Mesodermal cell (in vitro differentiated cells): ENCODE data around the gene TBCK. TPM values are rescaled to one million over a fixed set of nuclear protein-coding genes. Genes with fewer than 3 reads are reported as not detected.
A peak's percentile ranks its signal among the peaks of the same experiment; 100 is the strongest.

Experiments used
- H3K27ac ChIP-seq: 2 replicates; pipeline ENCODE4 v1.7.0; 2013; ENCODE audit warnings: mild to moderate bottlenecking, low read depth, low read length, moderate library complexity; ENCODE audit not compliant: severe bottlenecking
- H3K36me3 ChIP-seq: 2 replicates; pipeline ENCODE4 v1.7.1; 2013; ENCODE audit warnings: mild to moderate bottlenecking, low read length, moderate library complexity; ENCODE audit not compliant: control insufficient read depth, insufficient read depth
- H3K4me1 ChIP-seq: one replicate; pipeline ENCODE4 v1.7.1; 2013; ENCODE audit warnings: mild to moderate bottlenecking, low read length; ENCODE audit not compliant: insufficient read depth, control insufficient read depth, poor library complexity, severe bottlenecking
- H3K4me3 ChIP-seq: 2 replicates; pipeline ENCODE4 v1.7.0; 2013; ENCODE audit warnings: low read length, control low read depth, mild to moderate bottlenecking; ENCODE audit not compliant: insufficient read depth, poor library complexity, severe bottlenecking; ENCODE audit errors: extremely low read depth
- H3K9me3 ChIP-seq: 2 replicates; pipeline ENCODE4 v1.7.1; 2013; ENCODE audit warnings: mild to moderate bottlenecking, low read length, moderate library complexity; ENCODE audit not compliant: control insufficient read depth
- WGBS, 2 experiments: methylation state at CpG; one replicate each; pipeline ENCODE4 v1.1.5; 2013; ENCODE audit warnings: missing lambda C conversion rate in 2 of 2; ENCODE audit not compliant: insufficient coverage in 2 of 2; 5-methylcytosine and 5-hydroxymethylcytosine counted together
- polyA plus RNA-seq, 2 experiments: library from polyadenylated mRNA; stranded (reverse); fragments of 50-300 nt; gene quantifications; one replicate each; pipeline ENCODE4 v1.2.3, GENCODE V29; 2013

Gene TBCK
- polyA plus RNA-seq (2013, experiment 1 of 2): 26.5 TPM
- 25.3 TPM for polyA plus RNA-seq (2013, experiment 2 of 2)

DNA sequence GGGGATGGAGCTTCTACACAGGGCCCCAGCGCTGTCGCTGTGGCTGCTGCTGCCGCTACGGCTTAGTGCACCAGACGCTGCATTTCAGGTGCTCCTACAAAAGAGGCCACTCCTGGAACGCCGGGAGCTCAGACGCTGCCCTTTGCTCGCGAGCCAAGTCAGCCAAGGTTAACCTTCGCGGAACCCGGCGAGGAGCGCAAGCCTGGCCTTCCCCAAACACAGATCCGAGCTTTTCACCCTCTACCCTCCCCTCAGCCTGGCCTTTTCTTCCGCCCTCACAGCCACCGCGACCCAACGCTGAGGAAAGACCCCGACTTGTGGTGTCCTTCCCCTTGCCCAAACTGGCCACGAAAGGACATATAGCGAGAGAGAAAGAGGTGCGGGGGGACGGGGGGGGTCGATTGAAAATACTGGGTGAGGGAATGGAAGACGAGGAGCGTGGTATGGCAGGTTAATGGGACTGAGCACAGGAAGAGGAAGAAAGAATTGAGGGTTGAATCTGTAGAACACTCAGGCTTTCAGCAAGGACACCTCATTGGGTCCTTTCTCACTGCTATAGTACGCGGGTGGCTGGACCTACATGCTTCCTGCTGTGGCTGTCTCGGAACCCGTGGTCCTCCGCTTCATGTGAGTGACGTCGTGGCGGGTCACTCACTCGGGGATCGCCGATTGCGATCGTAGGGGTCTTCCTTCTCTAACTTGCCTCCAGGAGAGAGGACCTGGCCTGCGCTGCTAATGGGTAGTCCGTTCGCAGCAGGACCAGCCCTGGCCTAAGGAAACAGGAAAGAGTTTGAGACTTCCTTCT, at the start of gene TBCK, which contains the start of gene AIMP1:
TSS of gene TBCK (minus strand) at position 242 of the 805 bp plus-strand sequence. CDS start 7,249 bp downstream, outside the sequence.
TSS of gene AIMP1 (plus strand) at position 583 of the 805 bp plus-strand sequence. CDS start 8,460 bp downstream, outside the sequence.
- peak within 1 kb of the TSS; percentile 100 for H3K27ac ChIP-seq
- peak within 1 kb of the TSS; percentile 81 for H3K4me3 ChIP-seq
- 0% methylated on average over 29 to 37 of the region's 44 CpGs for WGBS, 2 experiments
- peaks cover 11% of the 10 kb centered on the region for H3K36me3 ChIP-seq
- H3K9me3 ChIP-seq: peaks cover 7% of the 10 kb centered on the region
- no peaks in the 10 kb centered on the region for H3K4me1 ChIP-seq

DNA sequence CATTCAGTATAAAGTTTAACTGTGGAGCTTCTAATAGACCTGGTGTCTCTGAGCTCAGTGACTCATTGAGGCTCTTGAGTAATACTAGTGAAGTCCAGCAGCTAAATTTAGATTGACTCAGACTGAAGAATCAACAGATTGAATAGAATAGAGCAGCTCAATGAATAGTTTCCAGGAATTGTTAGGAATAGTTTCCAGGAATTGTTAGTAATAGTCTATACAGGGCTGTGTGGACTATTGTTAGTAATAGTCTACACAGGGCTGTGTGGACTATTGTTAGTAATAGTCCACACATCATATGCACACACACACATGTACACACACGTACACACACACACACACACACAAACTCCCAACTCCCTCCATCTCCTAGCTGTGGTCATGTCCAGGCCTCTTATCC, 49.6 kb upstream of the TBCK start:
- WGBS, 2 experiments: no CpG with 5 or more reads among the region's 1 CpG
- peak overlapping the region; percentile 75 for H3K27ac ChIP-seq
- no peaks in the 10 kb centered on the region for H3K36me3 ChIP-seq
- peaks cover 22% of the 10 kb centered on the region for H3K4me1 ChIP-seq
- no peaks in the 10 kb centered on the region for H3K9me3 ChIP-seq
- no peak overlapping the region for H3K4me3 ChIP-seq

DNA sequence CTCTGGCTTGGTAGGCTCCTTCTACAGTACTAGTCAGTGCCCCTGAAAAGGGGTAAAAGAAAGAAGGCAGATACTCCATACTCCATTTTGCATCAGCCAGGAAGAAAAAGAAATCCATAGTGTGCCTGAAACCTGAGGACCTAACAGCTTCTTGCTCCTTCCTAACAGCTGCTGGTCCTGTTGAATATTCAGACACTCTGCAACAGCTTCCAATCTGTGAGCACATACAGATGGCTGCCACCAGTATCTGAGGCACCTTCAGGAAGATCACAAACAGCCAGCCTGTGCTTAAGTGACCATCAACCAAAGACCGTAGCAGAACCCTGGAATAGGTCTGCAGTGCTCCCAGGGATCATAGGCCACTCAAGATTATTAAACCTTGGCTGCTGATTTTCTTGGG, 48.3 kb upstream of the TBCK start:
- no peaks in the 10 kb centered on the region for H3K9me3 ChIP-seq
- no peak overlapping the region for H3K27ac ChIP-seq
- H3K36me3 ChIP-seq: no peaks in the 10 kb centered on the region
- WGBS, 2 experiments: 86 to 88% methylated on average over 1 of the region's 1 CpG
- H3K4me3 ChIP-seq: no peak overlapping the region
- H3K4me1 ChIP-seq: peaks cover 22% of the 10 kb centered on the region

DNA sequence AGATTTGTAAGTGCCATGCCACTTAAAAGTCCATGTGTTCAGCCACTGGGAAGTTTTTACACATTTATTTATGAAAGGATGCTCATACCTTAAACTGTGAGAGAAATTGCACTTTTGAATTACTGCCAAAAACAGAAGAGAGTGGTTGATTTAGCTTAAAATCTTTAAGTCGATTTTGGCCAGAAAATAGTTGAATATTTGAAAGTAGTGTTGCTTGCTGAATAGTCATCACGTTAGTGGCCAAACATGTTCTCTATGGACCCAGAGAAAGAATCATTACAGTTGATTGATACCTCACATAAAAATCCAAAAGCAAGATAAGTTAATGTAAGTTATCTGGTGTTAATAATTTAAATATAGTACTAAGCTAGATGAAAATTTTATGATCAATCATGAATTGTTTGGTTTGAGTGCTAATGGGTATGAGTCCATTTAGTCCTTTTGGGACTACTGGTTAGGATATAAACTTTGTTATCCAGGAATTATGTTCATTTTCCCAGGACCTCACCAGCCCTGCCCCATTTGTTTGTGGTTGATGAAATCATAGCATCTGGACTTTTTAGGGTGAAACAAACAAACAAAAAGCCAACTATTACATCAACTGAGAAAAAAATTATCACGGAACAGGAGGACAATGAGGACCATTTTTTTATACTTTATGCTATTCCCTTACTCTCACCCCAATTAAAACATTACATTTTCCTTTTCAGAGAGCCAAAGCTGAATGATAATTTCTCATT, 46.2 kb upstream of the TBCK start:
- H3K27ac ChIP-seq: no peak overlapping the region
- peaks cover 20% of the 10 kb centered on the region for H3K4me1 ChIP-seq
- H3K9me3 ChIP-seq: no peaks in the 10 kb centered on the region
- H3K36me3 ChIP-seq: no peaks in the 10 kb centered on the region
- WGBS, 2 experiments: 89 to 100% methylated on average over 1 to 2 of the region's 3 CpGs
- H3K4me3 ChIP-seq: no peak overlapping the region

GRCh38 chr4:106358899-106359298, 42.9 kb upstream of the TBCK start:
- no peak overlapping the region for H3K4me3 ChIP-seq
- no CpG with 5 or more reads among the region's 1 CpG for WGBS, 2 experiments
- H3K9me3 ChIP-seq: no peaks in the 10 kb centered on the region
- H3K27ac ChIP-seq: no peak overlapping the region
- H3K4me1 ChIP-seq: no peaks in the 10 kb centered on the region
- H3K36me3 ChIP-seq: no peaks in the 10 kb centered on the region

DNA sequence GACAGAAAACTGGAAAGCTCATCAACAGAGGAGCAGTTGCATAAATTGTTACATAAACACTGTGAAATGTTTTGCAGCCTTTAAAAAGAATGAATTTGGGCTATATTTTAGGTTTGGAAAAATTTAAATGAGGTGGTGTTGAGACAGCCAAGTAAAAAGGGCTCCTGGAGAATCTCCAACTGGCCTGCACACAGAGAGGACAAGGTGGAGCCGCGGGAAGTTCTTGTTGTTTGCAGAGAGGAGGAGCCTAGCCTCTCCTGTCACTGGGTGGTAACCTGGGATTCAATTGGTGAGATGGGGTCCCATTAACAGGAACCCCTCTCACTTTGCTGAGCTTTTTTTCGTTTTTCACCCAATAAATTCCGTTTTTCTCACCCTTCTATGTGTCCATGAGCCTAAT, 39.2 kb upstream of the TBCK start:
- no peaks in the 10 kb centered on the region for H3K4me1 ChIP-seq
- H3K9me3 ChIP-seq: no peaks in the 10 kb centered on the region
- H3K4me3 ChIP-seq: no peak overlapping the region
- H3K27ac ChIP-seq: no peak overlapping the region
- no peaks in the 10 kb centered on the region for H3K36me3 ChIP-seq
- 60 to 73% methylated on average over 2 to 3 of the region's 4 CpGs for WGBS, 2 experiments

- no peaks in the 10 kb centered on the region for H3K4me1 ChIP-seq
- peaks cover under 1% of the 10 kb centered on the region for H3K36me3 ChIP-seq
- H3K27ac ChIP-seq: no peak overlapping the region
- no peaks in the 10 kb centered on the region for H3K9me3 ChIP-seq
- WGBS, 2 experiments: 100% methylated on average over 1 of the region's 1 CpG
- H3K4me3 ChIP-seq: no peak overlapping the region
Measured at GRCh38 chr4:106353786-106354185, 37.8 kb upstream of the TBCK start.

GRCh38 chr4:106351016-106351415, 35.0 kb upstream of the TBCK start:
- H3K27ac ChIP-seq: no peak overlapping the region
- no peaks in the 10 kb centered on the region for H3K9me3 ChIP-seq
- no peaks in the 10 kb centered on the region for H3K4me1 ChIP-seq
- no peak overlapping the region for H3K4me3 ChIP-seq
- H3K36me3 ChIP-seq: peaks cover 8% of the 10 kb centered on the region

GRCh38 chr4:106347167-106347566, 31.2 kb upstream of the TBCK start:
- no CpG with 5 or more reads among the region's 1 CpG for whole genome bisulfite sequencing, 2 experiments
- Histone ChIP-seq H3K4me1 (no peaks in the 10 kb centered on the region), H3K36me3 (peaks cover 12% of the 10 kb centered on the region), H3K9me3 (no peaks in the 10 kb centered on the region), H3K4me3 (no peak overlapping the region), H3K27ac (no peak overlapping the region)

DNA sequence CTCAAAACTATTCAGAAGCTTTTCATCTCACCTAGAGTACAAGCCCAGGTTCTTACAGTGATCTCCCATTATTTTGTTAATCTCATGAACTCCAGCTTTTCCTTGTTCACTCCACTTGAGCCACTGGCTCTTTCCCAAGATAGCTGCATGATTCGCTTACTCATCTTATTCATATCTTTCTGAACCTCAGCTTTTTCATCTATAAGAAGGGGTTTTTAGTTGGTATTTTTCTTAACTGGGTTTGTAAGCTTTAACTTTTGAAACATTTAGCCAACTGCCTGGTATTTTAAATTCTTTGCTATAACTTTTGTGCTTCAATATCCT, 28.6 kb upstream of the TBCK start:
- H3K4me1 ChIP-seq: no peaks in the 10 kb centered on the region
- no peak overlapping the region for H3K4me3 ChIP-seq
- no peaks in the 10 kb centered on the region for H3K9me3 ChIP-seq
- WGBS, 2 experiments: no CpG with 5 or more reads among the region's 1 CpG
- no peak overlapping the region for H3K27ac ChIP-seq
- peaks cover 26% of the 10 kb centered on the region for H3K36me3 ChIP-seq
